ENCODE data around the gene EPB41L1.

DNA sequence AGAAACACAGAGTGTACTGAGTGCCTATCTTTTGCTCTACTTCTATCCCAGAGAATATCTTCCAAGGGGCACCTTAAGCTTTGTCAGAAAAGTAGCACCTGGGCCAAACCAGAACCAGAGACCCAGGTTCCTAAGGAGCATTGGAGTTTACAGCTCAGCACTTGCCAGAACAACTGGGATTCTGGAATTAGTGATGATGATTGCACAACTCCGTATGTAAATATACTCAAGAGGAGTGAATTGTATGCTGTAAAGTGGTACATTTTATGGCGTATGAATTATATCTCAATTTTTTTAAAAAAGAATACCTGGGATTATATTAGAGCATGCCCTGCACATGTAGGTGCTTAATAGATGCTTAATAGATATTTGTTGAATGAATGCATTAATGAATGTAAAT, 36.2 kb upstream of the EPB41L1 start:
- TF ChIP-seq, protein P1, sequence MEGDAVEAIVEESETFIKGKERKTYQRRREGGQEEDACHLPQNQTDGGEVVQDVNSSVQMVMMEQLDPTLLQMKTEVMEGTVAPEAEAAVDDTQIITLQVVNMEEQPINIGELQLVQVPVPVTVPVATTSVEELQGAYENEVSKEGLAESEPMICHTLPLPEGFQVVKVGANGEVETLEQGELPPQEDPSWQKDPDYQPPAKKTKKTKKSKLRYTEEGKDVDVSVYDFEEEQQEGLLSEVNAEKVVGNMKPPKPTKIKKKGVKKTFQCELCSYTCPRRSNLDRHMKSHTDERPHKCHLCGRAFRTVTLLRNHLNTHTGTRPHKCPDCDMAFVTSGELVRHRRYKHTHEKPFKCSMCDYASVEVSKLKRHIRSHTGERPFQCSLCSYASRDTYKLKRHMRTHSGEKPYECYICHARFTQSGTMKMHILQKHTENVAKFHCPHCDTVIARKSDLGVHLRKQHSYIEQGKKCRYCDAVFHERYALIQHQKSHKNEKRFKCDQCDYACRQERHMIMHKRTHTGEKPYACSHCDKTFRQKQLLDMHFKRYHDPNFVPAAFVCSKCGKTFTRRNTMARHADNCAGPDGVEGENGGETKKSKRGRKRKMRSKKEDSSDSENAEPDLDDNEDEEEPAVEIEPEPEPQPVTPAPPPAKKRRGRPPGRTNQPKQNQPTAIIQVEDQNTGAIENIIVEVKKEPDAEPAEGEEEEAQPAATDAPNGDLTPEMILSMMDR (IDR thresholded peaks at IDR 0.05) = no peak
- TF ChIP-seq EP300 (IDR thresholded peaks at IDR 0.05) = no peak
- TF ChIP-seq POLR2A (IDR thresholded peaks at IDR 0.05; ENCODE audit: low read depth) = no peak

All from esophagus muscularis mucosa (tissue), 4 donors.